Loucy (cell line): ENCODE measurements around the gene CDC37.

Experiments used
- H2AFZ ChIP-seq: fragments of 200-600 bp; sonication (generic); 2 replicates; pipeline ENCODE4 v1.6.0; 2016; ENCODE audit warnings: antibody characterized with exemption, mild to moderate bottlenecking, low read length, moderate library complexity
- H3F3A ChIP-seq: fragments of 200-600 bp; 2 replicates; pipeline ENCODE4 v1.6.0; 2016; ENCODE audit warnings: antibody characterized with exemption, low read depth, mild to moderate bottlenecking
- H3K27me3 ChIP-seq: fragments of 200-600 bp; sonication (generic); 2 replicates; pipeline ENCODE4 v1.6.1; 2014; ENCODE audit warnings: low read length, mild to moderate bottlenecking; ENCODE audit not compliant: insufficient read depth, poor library complexity, severe bottlenecking
- H3K36me3 ChIP-seq: fragments of 200-600 bp; sonication (generic); 2 replicates; pipeline ENCODE4 v1.6.1; 2016; ENCODE audit warnings: low read length; ENCODE audit not compliant: insufficient read depth
- H3K4me1 ChIP-seq: fragments of 200-600 bp; sonication (generic); 2 replicates; pipeline ENCODE4 v1.5.1; 2014; ENCODE audit warnings: low read length, mild to moderate bottlenecking; ENCODE audit not compliant: insufficient read depth, poor library complexity, severe bottlenecking
- H3K4me2 ChIP-seq: fragments of 200-600 bp; sonication (generic); 2 replicates; pipeline ENCODE4 v1.6.0; 2014; ENCODE audit warnings: antibody characterized with exemption, low read length, low read depth, mild to moderate bottlenecking; ENCODE audit not compliant: poor library complexity, severe bottlenecking
- H3K4me3 ChIP-seq: fragments of 200-600 bp; sonication (generic); 2 replicates; pipeline ENCODE4 v1.5.1; 2014; ENCODE audit warnings: low read length, mild to moderate bottlenecking, mixed read lengths; ENCODE audit not compliant: poor library complexity, severe bottlenecking
- H3K79me2 ChIP-seq: fragments of 200-600 bp; sonication (generic); 2 replicates; pipeline ENCODE4 v1.6.1; 2014; ENCODE audit warnings: low read length; ENCODE audit not compliant: insufficient read depth
- H3K9ac ChIP-seq: fragments of 200-600 bp; sonication (generic); 2 replicates; pipeline ENCODE4 v1.6.0; 2014; ENCODE audit warnings: mild to moderate bottlenecking, low read depth, low read length, moderate library complexity; ENCODE audit not compliant: poor library complexity, severe bottlenecking
- H3K9me2 ChIP-seq: fragments of 200-600 bp; sonication (generic); replicated peaks from 2 replicates; pipeline ENCODE4 v1.6.1; 2016; ENCODE audit warnings: low read depth, low read length, mixed read lengths
- H3K9me3 ChIP-seq: fragments of 200-600 bp; sonication (generic); 2 replicates; pipeline ENCODE4 v1.6.1; 2014; ENCODE audit warnings: mild to moderate bottlenecking, antibody characterized with exemption, low read length, low read depth; ENCODE audit not compliant: insufficient read depth
- H4K20me1 ChIP-seq: fragments of 200-600 bp; sonication (generic); 2 replicates; pipeline ENCODE4 v1.6.0; 2014; ENCODE audit warnings: antibody characterized with exemption, low read length, mild to moderate bottlenecking; ENCODE audit not compliant: insufficient read depth, poor library complexity, severe bottlenecking
- CTCF ChIP-seq: fragments of 200-600 bp; sonication (generic); conservative IDR thresholded peaks from 2 replicates; pipeline ENCODE4 v1.5.1; 2014; ENCODE audit warnings: mild to moderate bottlenecking, antibody characterized with exemption, low read length
- EZH2phosphoT487 ChIP-seq: fragments of 200-600 bp; IDR thresholded peaks from 2 replicates; pipeline ENCODE4 v1.6.1; 2018; ENCODE audit warnings: antibody characterized with exemption, mild to moderate bottlenecking, moderate library complexity, borderline replicate concordance

The CDC37 gene

GRCh38 chr19:10418235-10418484 is 14.8 kb upstream of the CDC37 start:
- Histone ChIP-seq H4K20me1 (no peaks in the 10 kb centered on the region), H3K27me3 (no peaks in the 10 kb centered on the region), H3K4me3 (no peak overlapping the region), H3K9ac (no peak overlapping the region), H3K9me3 (peaks cover 3% of the 10 kb centered on the region; the same call in 1 of the 2 replicates), H3K4me1 (peaks cover 11% of the 10 kb centered on the region), H3K36me3 (no peaks in the 10 kb centered on the region), H2AFZ (0 out of 2 replicates have a peak overlapping the region, but pooled peaks have one; percentile 84), H3K9me2 (no peaks in the 10 kb centered on the region), H3F3A (no peaks in the 10 kb centered on the region), H3K4me2 (peak overlapping the region; percentile 87), H3K79me2 (no peaks in the 10 kb centered on the region)
- TF ChIP-seq EZH2phosphoT487 (no peak), CTCF (no peak)

GRCh38 chr19:10417541-10418234 is 14.3 kb upstream of the CDC37 start:
- H3K9me2 ChIP-seq: no peaks in the 10 kb centered on the region
- H3K36me3 ChIP-seq: no peaks in the 10 kb centered on the region
- TF ChIP-seq EZH2phosphoT487 (no peak), CTCF (no peak)
- H3F3A ChIP-seq: no peaks in the 10 kb centered on the region
- no peaks in the 10 kb centered on the region for H3K27me3 ChIP-seq
- H2AFZ ChIP-seq: no peak overlapping the region
- H4K20me1 ChIP-seq: no peaks in the 10 kb centered on the region
- H3K4me2 ChIP-seq: peak overlapping the region; percentile 87
- H3K79me2 ChIP-seq: no peaks in the 10 kb centered on the region
- peaks cover 3% of the 10 kb centered on the region; the same call in 1 of the 2 replicates for H3K9me3 ChIP-seq
- no peak overlapping the region for H3K4me3 ChIP-seq
- no peak overlapping the region for H3K9ac ChIP-seq
- H3K4me1 ChIP-seq: peaks cover 13% of the 10 kb centered on the region

- Histone ChIP-seq H3K9ac (no peak overlapping the region), H3K4me2 (peak overlapping the region; percentile 32), H3F3A (peaks cover 3% of the 10 kb centered on the region; the same call in 1 of the 2 replicates), H3K27me3 (no peaks in the 10 kb centered on the region), H3K4me3 (no peak overlapping the region), H3K36me3 (no peaks in the 10 kb centered on the region), H3K79me2 (no peaks in the 10 kb centered on the region), H3K9me3 (peaks cover 3% of the 10 kb centered on the region; the same call in 1 of the 2 replicates), H2AFZ (no peak overlapping the region), H3K9me2 (no peaks in the 10 kb centered on the region), H3K4me1 (peaks cover 19% of the 10 kb centered on the region), H4K20me1 (no peaks in the 10 kb centered on the region)
- TF ChIP-seq CTCF: peak; percentile 60
- no peak for TF ChIP-seq EZH2phosphoT487
These were observed 13.3 kb upstream of the CDC37 start for GRCh38 chr19:10416380-10417257.
